Keratinocyte (primary cell): ENCODE measurements around the gene RPL28.

Source experiments
- EZH2 ChIP-seq: IDR thresholded peaks from one replicate; pipeline ENCODE4 v1.6.1; 2012; ENCODE audit warnings: inconsistent platforms, mild to moderate bottlenecking, low read length, moderate library complexity
- TF ChIP-seq, protein P1 (sequence below), 3 experiments: IDR thresholded peaks in 1 of 3; conservative IDR thresholded peaks in 1 of 3; optimal IDR thresholded peaks in 1 of 3; 2 replicates in 2 of 3; 3 replicates in 1 of 3; pipeline versions ENCODE3 to v1.5.1; 2011; ENCODE audit warnings: low read length in 3 of 3, mild to moderate bottlenecking in 3 of 3, moderate library complexity in 2 of 3, control low read depth in 1 of 3, inconsistent platforms in 1 of 3; ENCODE audit not compliant: insufficient read depth in 2 of 3; ENCODE audit errors: extremely low read depth in 1 of 3

- TF ChIP-seq, protein P1, sequence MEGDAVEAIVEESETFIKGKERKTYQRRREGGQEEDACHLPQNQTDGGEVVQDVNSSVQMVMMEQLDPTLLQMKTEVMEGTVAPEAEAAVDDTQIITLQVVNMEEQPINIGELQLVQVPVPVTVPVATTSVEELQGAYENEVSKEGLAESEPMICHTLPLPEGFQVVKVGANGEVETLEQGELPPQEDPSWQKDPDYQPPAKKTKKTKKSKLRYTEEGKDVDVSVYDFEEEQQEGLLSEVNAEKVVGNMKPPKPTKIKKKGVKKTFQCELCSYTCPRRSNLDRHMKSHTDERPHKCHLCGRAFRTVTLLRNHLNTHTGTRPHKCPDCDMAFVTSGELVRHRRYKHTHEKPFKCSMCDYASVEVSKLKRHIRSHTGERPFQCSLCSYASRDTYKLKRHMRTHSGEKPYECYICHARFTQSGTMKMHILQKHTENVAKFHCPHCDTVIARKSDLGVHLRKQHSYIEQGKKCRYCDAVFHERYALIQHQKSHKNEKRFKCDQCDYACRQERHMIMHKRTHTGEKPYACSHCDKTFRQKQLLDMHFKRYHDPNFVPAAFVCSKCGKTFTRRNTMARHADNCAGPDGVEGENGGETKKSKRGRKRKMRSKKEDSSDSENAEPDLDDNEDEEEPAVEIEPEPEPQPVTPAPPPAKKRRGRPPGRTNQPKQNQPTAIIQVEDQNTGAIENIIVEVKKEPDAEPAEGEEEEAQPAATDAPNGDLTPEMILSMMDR (optimal IDR thresholded peaks at IDR 0.05 in 1 of 3, IDR thresholded peaks at IDR 0.05 in 1 of 3, conservative IDR thresholded peaks at IDR 0.05 in 1 of 3; ENCODE audit: extremely low read depth in 1 of 3, insufficient read depth in 2 of 3, low read length in 3 of 3): no peak
- no peak for TF ChIP-seq EZH2
Measured at GRCh38 chr19:55386493-55386971, 800 bp downstream of the RPL28 start.
